GM12865 (cell line): ENCODE data around the gene SPAG9.

Source experiments
- DNase-seq: peaks from one replicate; pipeline ENCODE4 v3.0.0; 2010; ENCODE audit warnings: low read depth
- H3K4me3 ChIP-seq: 2 replicates; pipeline ENCODE4 v1.5.1; 2011; ENCODE audit warnings: mild to moderate bottlenecking, low read depth, low read length, control low read depth
- TF ChIP-seq, protein P1 (sequence below): IDR thresholded peaks from 2 replicates; pipeline ENCODE4 v1.5.1; 2011; ENCODE audit warnings: low read length, control low read depth, low read depth, inconsistent platforms; ENCODE audit not compliant: insufficient read depth; ENCODE audit errors: missing control alignments

The SPAG9 gene

DNA sequence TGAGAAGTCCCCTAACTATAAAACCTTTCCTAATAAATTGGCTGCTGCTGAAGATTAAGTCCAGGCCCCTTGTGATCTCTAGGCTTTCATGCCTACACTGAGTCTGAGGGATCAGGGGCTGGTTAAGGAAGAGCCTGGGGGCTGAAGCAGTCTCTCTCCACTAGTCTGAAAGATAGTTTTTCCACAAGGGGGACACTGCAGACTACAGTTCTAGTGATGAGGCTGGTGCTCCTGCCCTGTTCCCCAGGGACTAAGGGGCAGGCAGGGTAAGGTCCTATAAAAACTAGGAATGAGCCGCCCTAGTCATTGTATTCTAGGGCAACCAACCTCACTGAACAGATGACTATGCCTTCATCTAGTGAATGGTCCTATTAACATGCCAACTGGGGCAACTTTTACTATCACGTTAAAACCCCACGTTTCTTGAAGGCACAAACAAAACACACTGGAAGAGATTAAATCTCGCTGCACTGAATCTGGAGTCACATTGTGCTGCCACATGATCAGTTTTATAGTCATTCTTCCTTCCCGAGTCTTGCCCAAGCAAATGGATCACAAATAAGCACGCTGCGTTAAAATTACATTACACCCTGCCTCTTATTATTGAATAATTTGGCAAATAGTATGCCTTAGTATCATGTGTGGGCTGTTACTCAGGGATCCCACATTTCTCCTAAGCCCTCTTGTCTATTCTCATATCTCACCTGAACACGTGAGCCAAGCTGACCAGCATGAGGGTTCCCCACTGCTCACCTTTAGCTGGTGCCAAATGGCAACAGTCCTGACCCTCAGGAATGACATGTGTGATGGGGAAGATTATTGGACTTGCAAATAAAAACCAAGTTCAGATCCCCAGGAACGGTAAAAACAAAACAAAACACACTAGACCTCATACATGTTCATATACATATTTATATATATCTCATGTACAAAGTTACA is 159.1 kb downstream of the SPAG9 start:
- H3K4me3 ChIP-seq: no peak overlapping the region
- TF ChIP-seq, protein P1, sequence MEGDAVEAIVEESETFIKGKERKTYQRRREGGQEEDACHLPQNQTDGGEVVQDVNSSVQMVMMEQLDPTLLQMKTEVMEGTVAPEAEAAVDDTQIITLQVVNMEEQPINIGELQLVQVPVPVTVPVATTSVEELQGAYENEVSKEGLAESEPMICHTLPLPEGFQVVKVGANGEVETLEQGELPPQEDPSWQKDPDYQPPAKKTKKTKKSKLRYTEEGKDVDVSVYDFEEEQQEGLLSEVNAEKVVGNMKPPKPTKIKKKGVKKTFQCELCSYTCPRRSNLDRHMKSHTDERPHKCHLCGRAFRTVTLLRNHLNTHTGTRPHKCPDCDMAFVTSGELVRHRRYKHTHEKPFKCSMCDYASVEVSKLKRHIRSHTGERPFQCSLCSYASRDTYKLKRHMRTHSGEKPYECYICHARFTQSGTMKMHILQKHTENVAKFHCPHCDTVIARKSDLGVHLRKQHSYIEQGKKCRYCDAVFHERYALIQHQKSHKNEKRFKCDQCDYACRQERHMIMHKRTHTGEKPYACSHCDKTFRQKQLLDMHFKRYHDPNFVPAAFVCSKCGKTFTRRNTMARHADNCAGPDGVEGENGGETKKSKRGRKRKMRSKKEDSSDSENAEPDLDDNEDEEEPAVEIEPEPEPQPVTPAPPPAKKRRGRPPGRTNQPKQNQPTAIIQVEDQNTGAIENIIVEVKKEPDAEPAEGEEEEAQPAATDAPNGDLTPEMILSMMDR: no peak
- no peak for DNase-seq

DNA sequence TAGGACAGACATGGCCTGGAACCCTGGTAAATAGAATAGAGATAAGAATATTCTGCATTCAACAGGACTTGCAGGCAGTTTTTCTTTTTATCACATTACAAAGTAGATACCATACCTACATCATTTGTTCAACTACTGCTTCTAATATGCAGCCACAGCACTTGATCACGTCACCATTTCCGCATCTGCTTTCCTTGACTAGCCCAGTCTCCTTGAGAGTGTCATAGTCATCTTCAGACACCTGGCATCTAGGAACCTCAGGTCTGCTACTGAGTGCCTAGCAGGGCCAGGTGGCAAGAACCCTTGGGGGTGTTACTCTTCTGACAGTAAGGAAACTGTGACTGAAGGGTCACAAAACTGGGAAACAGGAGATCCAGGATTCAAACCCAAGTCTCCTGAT is 161.3 kb downstream of the SPAG9 start:
- H3K4me3 ChIP-seq: no peak overlapping the region
- DNase-seq: no peak
- TF ChIP-seq, protein P1: no peak

DNA sequence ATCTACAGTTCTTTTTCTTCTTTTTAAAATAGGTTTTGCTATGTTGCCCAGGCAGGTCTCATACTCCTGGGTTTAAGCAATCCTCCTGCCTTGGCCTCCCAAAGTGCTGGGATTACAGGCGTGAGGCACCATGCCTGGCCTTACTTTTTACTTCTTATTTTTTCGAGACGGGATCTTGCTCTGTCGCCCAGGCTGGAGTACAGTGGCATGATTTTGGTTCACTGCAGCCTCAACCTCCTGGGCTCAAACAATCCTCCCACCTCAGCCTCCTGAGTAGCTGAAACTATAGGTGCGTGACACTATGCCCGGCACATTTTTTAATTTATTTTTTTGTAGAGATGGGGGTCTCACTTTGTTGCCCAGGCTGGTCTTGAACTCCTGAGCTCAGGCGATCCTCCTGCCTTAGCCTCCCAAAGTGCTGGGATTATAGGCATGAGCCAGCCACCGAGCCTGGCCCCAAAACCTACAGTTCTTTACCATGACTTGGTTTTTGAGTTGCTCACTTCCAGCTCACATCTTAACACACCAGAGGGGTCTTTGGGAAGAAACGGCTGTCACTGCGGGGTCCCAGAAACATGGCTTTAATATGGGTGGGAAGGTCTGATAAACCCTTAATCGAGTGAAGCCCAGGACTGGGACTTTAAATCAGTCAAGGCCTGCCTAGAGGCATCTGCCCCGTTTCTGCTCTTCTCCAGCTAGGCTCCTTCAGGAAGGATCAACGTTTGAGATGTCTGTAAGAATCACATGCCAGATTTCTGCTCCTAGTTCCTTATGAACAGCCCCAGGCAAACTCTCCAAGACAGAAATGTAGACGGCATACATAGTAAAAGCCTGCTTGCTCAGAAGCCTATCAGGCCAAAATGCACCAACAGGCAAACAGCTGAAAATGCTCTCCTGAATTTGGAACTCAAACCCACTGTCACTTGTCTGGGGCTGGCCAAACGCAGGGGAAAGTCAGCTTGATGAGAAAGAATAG is 162.8 kb downstream of the SPAG9 start:
- DNase-seq: no peak
- H3K4me3 ChIP-seq: no peak overlapping the region
- TF ChIP-seq, protein P1: no peak

DNA sequence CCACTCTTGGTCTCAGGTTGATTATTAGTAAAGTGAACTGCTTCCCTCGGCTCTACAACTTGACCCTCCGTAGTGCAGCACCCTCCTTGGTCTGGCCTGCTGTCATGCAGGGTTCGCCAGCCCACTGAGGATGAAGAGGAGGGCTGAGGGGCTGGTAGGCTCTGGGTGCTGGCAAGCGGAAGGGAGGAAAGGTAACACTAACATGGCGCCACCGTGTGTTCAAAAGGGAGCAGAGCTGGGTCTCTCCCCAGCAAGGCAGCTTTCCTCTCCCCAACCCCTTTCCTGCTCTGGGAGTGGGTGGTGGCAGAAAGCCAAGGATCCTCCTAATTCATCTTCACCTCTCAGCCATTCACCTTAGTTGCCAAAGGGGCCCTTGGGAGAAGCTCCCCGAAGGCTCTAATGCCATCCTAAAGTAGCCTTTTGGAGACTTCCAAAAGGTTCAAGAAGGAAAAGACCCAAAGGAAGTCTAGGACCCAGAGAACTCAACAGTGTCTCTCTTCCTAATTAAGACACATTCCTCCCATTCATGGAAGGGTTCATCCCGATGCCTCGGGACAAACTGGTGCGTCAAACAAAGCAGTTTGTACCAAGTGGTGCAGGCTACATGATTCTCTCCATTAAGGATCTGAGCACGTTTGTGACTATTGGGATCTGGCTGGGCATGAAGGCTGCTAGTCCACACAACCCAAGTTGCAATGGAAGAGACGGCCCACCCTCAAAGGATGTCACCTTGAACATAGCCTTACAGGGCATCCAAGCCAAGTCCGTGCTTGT is 163.7 kb downstream of the SPAG9 start:
- no peak overlapping the region for H3K4me3 ChIP-seq
- TF ChIP-seq, protein P1: peak; percentile 80
- DNase-seq: peak; percentile 69

DNA sequence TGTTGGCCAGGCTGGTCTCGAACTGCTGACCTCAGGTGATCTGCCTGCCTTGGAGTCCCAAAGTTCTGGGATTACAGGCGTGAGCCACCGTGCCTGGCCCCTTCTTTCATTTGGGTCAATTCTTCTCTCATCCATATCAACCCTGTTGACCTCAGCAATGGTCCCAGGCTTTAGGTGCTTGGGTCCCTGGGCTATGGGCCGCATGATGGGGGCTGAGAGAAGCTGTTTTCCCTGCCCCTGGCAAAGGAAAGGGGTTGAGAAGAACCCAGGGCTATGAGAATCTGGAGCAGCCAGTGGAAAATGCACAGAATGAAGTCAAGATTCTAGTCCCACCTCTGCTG is 164.3 kb downstream of the SPAG9 start:
- DNase-seq: no peak
- TF ChIP-seq, protein P1: no peak
- H3K4me3 ChIP-seq: no peak overlapping the region

DNA sequence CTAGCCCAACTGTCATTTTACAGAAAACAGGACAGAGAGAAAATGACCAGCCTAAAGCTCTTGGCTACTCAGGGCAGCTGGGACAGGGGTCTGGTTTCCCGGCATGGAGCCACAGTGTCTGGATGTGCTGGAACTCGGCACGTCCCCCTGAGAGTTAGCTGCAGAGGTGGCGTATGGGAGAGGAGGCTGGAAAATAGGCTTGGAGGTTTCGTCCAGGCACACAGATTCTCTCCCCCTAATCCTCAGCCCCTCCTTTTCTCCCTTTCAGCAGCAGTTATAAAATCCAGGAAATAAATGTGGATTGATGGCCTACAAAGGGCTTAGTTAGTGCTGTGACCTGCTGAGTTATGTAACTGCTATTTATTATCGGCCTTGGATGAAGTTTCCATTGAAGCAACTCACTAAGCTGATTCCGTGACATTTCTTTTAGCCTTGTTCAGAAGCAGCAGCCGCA is 165.0 kb downstream of the SPAG9 start:
- no peak overlapping the region for H3K4me3 ChIP-seq
- no peak for DNase-seq

More for the DNA sequence above, 165.0 kb downstream of the SPAG9 start:
- TF ChIP-seq, protein P1: no peak
